GM23338 (cell line): ENCODE data around the gene RNF20. TPM values are rescaled to one million over a fixed set of nuclear protein-coding genes. Genes with fewer than 3 reads are reported as not detected.

Source experiments
- ATAC-seq: fragments of 200-7000 bp; cut with Tn5 transposase; 3 replicates; pipeline ENCODE4 v1.9.1; 2020
- DNase-seq: peaks from one replicate; pipeline ENCODE4 v3.0.0-alpha.2; 2015; ENCODE audit warnings: low spot score
- H2AFZ ChIP-seq: fragments of 200-600 bp; sonication (generic); 2 replicates; pipeline ENCODE4 v1.8.0; 2016; ENCODE audit warnings: antibody characterized with exemption, mild to moderate bottlenecking, moderate library complexity
- H3F3A ChIP-seq: fragments of 200-600 bp; sonication (generic); replicated peaks from 2 replicates; pipeline ENCODE4 v1.8.0; 2017; ENCODE audit warnings: antibody characterized with exemption, mixed run types, low read depth
- H3K27ac ChIP-seq: fragments of 200-600 bp; sonication (generic); 2 replicates; pipeline ENCODE4 v1.6.1; 2016; ENCODE audit warnings: low read depth
- H3K27me3 ChIP-seq: fragments of 200-600 bp; sonication (generic); 2 replicates; pipeline ENCODE4 v1.8.0; 2016; ENCODE audit warnings: mild to moderate bottlenecking, mixed run types, moderate library complexity; ENCODE audit not compliant: insufficient read depth
- H3K36me3 ChIP-seq: fragments of 200-600 bp; sonication (generic); 2 replicates; pipeline ENCODE4 v1.8.0; 2016; ENCODE audit warnings: mild to moderate bottlenecking; ENCODE audit not compliant: insufficient read depth
- H3K4me1 ChIP-seq: fragments of 200-600 bp; sonication (generic); 2 replicates; pipeline ENCODE4 v1.8.0; 2016; ENCODE audit warnings: mild to moderate bottlenecking, moderate library complexity; ENCODE audit not compliant: insufficient read depth
- H3K4me2 ChIP-seq: fragments of 200-600 bp; sonication (generic); 2 replicates; pipeline ENCODE4 v1.7.1; 2017; ENCODE audit warnings: mixed run types
- H3K4me3 ChIP-seq: fragments of 200-600 bp; sonication (generic); 2 replicates; pipeline ENCODE4 v1.6.1; 2016; ENCODE audit warnings: mixed run types
- H3K79me2 ChIP-seq: fragments of 200-600 bp; sonication (generic); replicated peaks from 2 replicates; pipeline ENCODE4 v1.8.0; 2017; ENCODE audit warnings: mild to moderate bottlenecking; ENCODE audit not compliant: insufficient read depth
- H3K9me2 ChIP-seq: fragments of 200-600 bp; sonication (generic); 2 replicates; pipeline ENCODE4 v1.8.0; 2017; ENCODE audit not compliant: insufficient read depth
- H4K20me1 ChIP-seq: fragments of 200-600 bp; sonication (generic); replicated peaks from 2 replicates; pipeline ENCODE4 v1.8.0; 2017; ENCODE audit warnings: mild to moderate bottlenecking; ENCODE audit not compliant: insufficient read depth
- H3K27ac Mint-ChIP-seq: 2 replicates; pipeline ENCODE4 v1.8.0; 2020; ENCODE audit warnings: inconsistent platforms, mild to moderate bottlenecking, moderate library complexity, mixed read lengths
- H3K27me3 Mint-ChIP-seq: 3 replicates; pipeline ENCODE4 v1.8.0; 2022; ENCODE audit warnings: low read depth, mild to moderate bottlenecking, moderate library complexity, mixed read lengths, inconsistent platforms; ENCODE audit not compliant: insufficient read depth, poor library complexity
- H3K36me3 Mint-ChIP-seq: 3 replicates; pipeline ENCODE4 v1.8.0; 2021; ENCODE audit warnings: low read depth, mild to moderate bottlenecking, inconsistent platforms, moderate library complexity, mixed read lengths
- H3K4me1 Mint-ChIP-seq: 3 replicates; pipeline ENCODE4 v1.8.0; 2020; ENCODE audit warnings: mild to moderate bottlenecking, inconsistent platforms, mixed read lengths
- H3K4me3 Mint-ChIP-seq: 3 replicates; pipeline ENCODE4 v1.8.0; 2021; ENCODE audit warnings: moderate library complexity, mild to moderate bottlenecking, inconsistent platforms, mixed read lengths
- H3K9me3 Mint-ChIP-seq: 3 replicates; pipeline ENCODE4 v1.8.0; 2020; ENCODE audit warnings: moderate library complexity, mild to moderate bottlenecking, inconsistent platforms, mixed read lengths
- CREB1 ChIP-seq: fragments of 250-450 bp; sonication (Bioruptor Pico); IDR thresholded peaks from 2 replicates; pipeline ENCODE4 v1.5.0; 2020; ENCODE audit warnings: low read depth, mild to moderate bottlenecking, moderate library complexity
- CTCF ChIP-seq, 2 experiments: fragments of 200-600 bp in 1 of 2; sonication (generic) in 1 of 2; conservative IDR thresholded peaks; 2 replicates each; pipeline versions ENCODE4 v1.5.1 to v1.6.1; 2016 to 2017; ENCODE audit warnings: antibody characterized with exemption in 2 of 2, low read depth in 2 of 2, mild to moderate bottlenecking in 2 of 2, moderate library complexity in 1 of 2
- ETS1 ChIP-seq: IDR thresholded peaks from 2 replicates; pipeline ENCODE4 v1.6.1; 2016; ENCODE audit warnings: antibody characterized with exemption
- EZH2 ChIP-seq: fragments of 200-600 bp; sonication (generic); IDR thresholded peaks from one replicate; pipeline ENCODE4 v1.8.0; 2017; ENCODE audit warnings: antibody characterized with exemption, mild to moderate bottlenecking, low read depth; ENCODE audit not compliant: unreplicated experiment
- JUNB ChIP-seq: IDR thresholded peaks from one replicate; pipeline ENCODE4 v1.6.1; 2016; ENCODE audit warnings: antibody characterized with exemption; ENCODE audit not compliant: unreplicated experiment
- NANOG ChIP-seq: IDR thresholded peaks from 2 replicates; pipeline ENCODE4 v1.6.1; 2016; ENCODE audit warnings: antibody characterized with exemption, borderline replicate concordance
- POLR2AphosphoS5 ChIP-seq: IDR thresholded peaks from 2 replicates; pipeline ENCODE4 v1.6.1; 2016; ENCODE audit warnings: antibody characterized with exemption, low read depth
- ZNF114 ChIP-seq: fragments of 250-450 bp; sonication (Bioruptor Pico); IDR thresholded peaks from 2 replicates; pipeline ENCODE4 v1.5.0; 2020; ENCODE audit warnings: mild to moderate bottlenecking, moderate library complexity
- ZNF331 ChIP-seq: fragments of 250-450 bp; sonication (Bioruptor Pico); IDR thresholded peaks from 2 replicates; pipeline ENCODE4 v1.5.0; 2020; ENCODE audit warnings: low read depth, mild to moderate bottlenecking, moderate library complexity
- polyA plus RNA-seq: library from polyadenylated mRNA; unstranded; fragments of >200 nt; fragmentation: Nextera tagmentation; extraction: Ambion mirVana; gene quantifications from 2 replicates; pipeline ENCODE4 v1.2.1, GENCODE V29; 2016
- total RNA-seq: library from RNA; depleted of rRNA; stranded (reverse); fragments of >200 nt; shearing (Covaris generic); gene quantifications from 2 replicates; pipeline ENCODE4 v1.2.3, GENCODE V29; 2014

Gene RNF20
- total and polyA plus RNA-seq, 2 experiments from 2014 or later = 33.6 to 36.2 TPM

GRCh38 chr9:101487443-101487840 is 46.2 kb upstream of the RNF20 start (continued):
- TF ChIP-seq EZH2 (no peak), NANOG (no peak), ZNF114 (no peak), POLR2AphosphoS5 (no peak), CTCF (conservative IDR thresholded peaks at IDR 0.05; ENCODE audit: low read depth in 2 of 2) (no peak), CREB1 (CRISPR knock-in tag) (no peak), ETS1 (no peak), JUNB (no peak), ZNF331 (CRISPR knock-in tag) (no peak)

GRCh38 chr9:101495810-101496209 is 37.8 kb upstream of the RNF20 start:
- H3K79me2 ChIP-seq = no peaks in the 10 kb centered on the region
- H3K27ac Mint-ChIP-seq = 0 out of 2 replicates have a peak overlapping the region, but pooled peaks have one; percentile 14
- H3K4me3 ChIP-seq = no peak overlapping the region
- DNase-seq = no peak
- H3K27me3 Mint-ChIP-seq = no peaks in the 10 kb centered on the region
- H3K4me1 ChIP-seq = no peaks in the 10 kb centered on the region; the same call in 1 of the 2 replicates
- H3K27ac ChIP-seq = peak overlapping the region; percentile 11; the same call in 1 of the 2 replicates
- H3K4me3 Mint-ChIP-seq = no peak overlapping the region
- H3K9me2 ChIP-seq = no peaks in the 10 kb centered on the region
- H3K36me3 Mint-ChIP-seq = no peaks in the 10 kb centered on the region
- no peaks in the 10 kb centered on the region for H3F3A ChIP-seq
- no peaks in the 10 kb centered on the region for H3K36me3 ChIP-seq
- no peak for ATAC-seq
- no peak overlapping the region for H2AFZ ChIP-seq
- H4K20me1 ChIP-seq = no peaks in the 10 kb centered on the region
- H3K9me3 Mint-ChIP-seq = no peaks in the 10 kb centered on the region; the same call in 1 of the 3 replicates
- no peaks in the 10 kb centered on the region for H3K27me3 ChIP-seq
- H3K4me1 Mint-ChIP-seq = peaks cover 7% of the 10 kb centered on the region
- H3K4me2 ChIP-seq = no peak overlapping the region; the same call in 1 of the 2 replicates
- no peak for TF ChIP-seq NANOG
- no peak for TF ChIP-seq CTCF (conservative IDR thresholded peaks at IDR 0.05; ENCODE audit: low read depth in 2 of 2)
- no peak for TF ChIP-seq CREB1 (CRISPR knock-in tag)
- TF ChIP-seq EZH2 = no peak
- no peak for TF ChIP-seq POLR2AphosphoS5
- TF ChIP-seq ZNF114 = no peak
